ENCODE data around the gene EPN2.

DNA sequence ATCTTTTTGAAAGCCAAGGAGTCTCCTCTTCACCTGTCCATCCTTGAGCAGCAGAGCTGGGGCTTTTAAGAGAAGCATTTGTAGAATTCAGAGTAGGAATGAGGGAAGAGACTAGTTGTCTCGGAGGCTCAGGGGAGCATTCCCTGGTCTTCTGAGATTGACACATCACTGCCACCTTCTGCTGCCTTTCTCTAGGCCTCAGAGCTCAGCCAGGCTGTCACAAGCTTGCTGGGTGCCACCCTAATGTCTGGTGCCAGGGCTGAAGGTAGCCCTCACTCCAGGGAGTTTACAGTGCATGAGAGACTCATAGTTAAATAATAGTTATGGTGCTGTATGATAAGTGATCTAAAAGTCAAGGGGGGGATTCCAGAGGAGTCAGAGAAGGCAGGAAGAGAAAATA is 85.7 kb downstream of the EPN2 start:
- TF ChIP-seq, protein P1, sequence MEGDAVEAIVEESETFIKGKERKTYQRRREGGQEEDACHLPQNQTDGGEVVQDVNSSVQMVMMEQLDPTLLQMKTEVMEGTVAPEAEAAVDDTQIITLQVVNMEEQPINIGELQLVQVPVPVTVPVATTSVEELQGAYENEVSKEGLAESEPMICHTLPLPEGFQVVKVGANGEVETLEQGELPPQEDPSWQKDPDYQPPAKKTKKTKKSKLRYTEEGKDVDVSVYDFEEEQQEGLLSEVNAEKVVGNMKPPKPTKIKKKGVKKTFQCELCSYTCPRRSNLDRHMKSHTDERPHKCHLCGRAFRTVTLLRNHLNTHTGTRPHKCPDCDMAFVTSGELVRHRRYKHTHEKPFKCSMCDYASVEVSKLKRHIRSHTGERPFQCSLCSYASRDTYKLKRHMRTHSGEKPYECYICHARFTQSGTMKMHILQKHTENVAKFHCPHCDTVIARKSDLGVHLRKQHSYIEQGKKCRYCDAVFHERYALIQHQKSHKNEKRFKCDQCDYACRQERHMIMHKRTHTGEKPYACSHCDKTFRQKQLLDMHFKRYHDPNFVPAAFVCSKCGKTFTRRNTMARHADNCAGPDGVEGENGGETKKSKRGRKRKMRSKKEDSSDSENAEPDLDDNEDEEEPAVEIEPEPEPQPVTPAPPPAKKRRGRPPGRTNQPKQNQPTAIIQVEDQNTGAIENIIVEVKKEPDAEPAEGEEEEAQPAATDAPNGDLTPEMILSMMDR (IDR thresholded peaks at IDR 0.05) = no peak
- no peak for TF ChIP-seq EP300 (IDR thresholded peaks at IDR 0.05)
- no peak for TF ChIP-seq POLR2A (IDR thresholded peaks at IDR 0.05)
